ENCODE results near the gene RPSA. TPM values are rescaled to one million over a fixed set of nuclear protein-coding genes. Genes with fewer than 3 reads are reported as not detected.

The RPSA gene
- total and polyA plus RNA-seq, 4 donors = 657 to 1,968 (median 1,258) TPM

GRCh38 chr3:39383045-39383880, 23.3 kb upstream of the RPSA start, which contains the start of gene SLC25A38:
Gene SLC25A38, plus strand, starts transcription at chr3:39383370. Its CDS starts 355 bp downstream, at chr3:39383725.
- H3K9me3 ChIP-seq (ENCODE audit: control insufficient read depth in 4 of 4, insufficient read depth in 3 of 4, low read length in 3 of 4) = no peaks in the 10 kb centered on the region
- H3K27me3 ChIP-seq (ENCODE audit: control insufficient read depth in 3 of 3, insufficient read depth in 3 of 3, low read length in 2 of 3) = no peaks in the 10 kb centered on the region
- peak within 1 kb of the TSS; percentile 86 to 90 for H3K9ac ChIP-seq (ENCODE audit: insufficient read depth in 1 of 2, low read length in 2 of 2)
- peak; percentile 82 to 89 (median 89) for DNase-seq
- peaks cover 0 to 2% (median 0%) of the 10 kb centered on the region in 4 donors for H3K36me3 ChIP-seq (ENCODE audit: control insufficient read depth in 4 of 4, insufficient read depth in 4 of 4, low read length in 4 of 4)
- peak; percentile 9 for TF ChIP-seq CTCF (IDR thresholded peaks at IDR 0.05; ENCODE audit: control extremely low read depth, extremely low read depth)
- 0% methylated on average over 62 of the region's 62 CpGs for WGBS, 2 donors
- H3K4me1 ChIP-seq (ENCODE audit: control insufficient read depth in 5 of 5, insufficient read depth in 5 of 5, low read length in 5 of 5) = peaks cover 0 to 10% (median 0%) of the 10 kb centered on the region in 5 donors
- H3K27ac ChIP-seq (ENCODE audit: low read depth in 1 of 2, low read length in 1 of 2) = peak within 1 kb of the TSS; percentile 94 to 96
- H3K4me3 ChIP-seq = peak within 1 kb of the TSS; percentile 77
- peak; percentile 84 for ATAC-seq (ENCODE audit: insufficient read depth, low FRiP score)

- Histone ChIP-seq H3K9ac (ENCODE audit: insufficient read depth in 1 of 2, low read length in 2 of 2) (peak overlapping the region; percentile 86 to 90), H3K27ac (ENCODE audit: low read depth in 1 of 2, low read length in 1 of 2) (peak overlapping the region; percentile 94 to 96), H3K9me3 (ENCODE audit: control insufficient read depth in 4 of 4, insufficient read depth in 3 of 4, low read length in 3 of 4) (no peaks in the 10 kb centered on the region), H3K27me3 (ENCODE audit: control insufficient read depth in 3 of 3, insufficient read depth in 3 of 3, low read length in 2 of 3) (no peaks in the 10 kb centered on the region), H3K4me1 (ENCODE audit: control insufficient read depth in 5 of 5, insufficient read depth in 5 of 5, low read length in 5 of 5) (peaks cover 0 to 12% (median 0%) of the 10 kb centered on the region in 5 donors), H3K36me3 (ENCODE audit: control insufficient read depth in 4 of 4, insufficient read depth in 4 of 4, low read length in 4 of 4) (peaks cover 0 to 2% (median 0%) of the 10 kb centered on the region in 4 donors), H3K4me3 (peak overlapping the region; percentile 77)
- WGBS, 2 donors = 1% methylated on average over 66 of the region's 66 CpGs
- DNase-seq (peak; percentile 94 to 96 (median 96)), ATAC-seq (ENCODE audit: insufficient read depth, low FRiP score) (peak; percentile 96)
- TF ChIP-seq CTCF (IDR thresholded peaks at IDR 0.05; ENCODE audit: control extremely low read depth, extremely low read depth) = peak; percentile 9
Observed at GRCh38 chr3:39383881-39384664, 22.4 kb upstream of the RPSA start.

GRCh38 chr3:39384665-39385000, 21.9 kb upstream of the RPSA start:
- 64 to 80% methylated on average over 14 of the region's 14 CpGs for WGBS, 2 donors

More at GRCh38 chr3:39384665-39385000, 21.9 kb upstream of the RPSA start:
- H3K9me3 ChIP-seq (ENCODE audit: control insufficient read depth in 4 of 4, insufficient read depth in 3 of 4, low read length in 3 of 4) = no peaks in the 10 kb centered on the region
- H3K4me3 ChIP-seq = no peak overlapping the region
- H3K4me1 ChIP-seq (ENCODE audit: control insufficient read depth in 5 of 5, insufficient read depth in 5 of 5, low read length in 5 of 5) = peaks cover 0 to 12% (median 0%) of the 10 kb centered on the region in 5 donors
- DNase-seq (no peak), ATAC-seq (ENCODE audit: insufficient read depth, low FRiP score) (no peak)
- H3K27ac ChIP-seq (ENCODE audit: low read depth in 1 of 2, low read length in 1 of 2) = peak overlapping the region; percentile 41 to 68
- no peak for TF ChIP-seq CTCF (IDR thresholded peaks at IDR 0.05; ENCODE audit: control extremely low read depth, extremely low read depth)
- H3K9ac ChIP-seq (ENCODE audit: insufficient read depth in 1 of 2, low read length in 2 of 2) = peak overlapping the region in 1 of 2 donors; percentile 86
- no peaks in the 10 kb centered on the region for H3K27me3 ChIP-seq (ENCODE audit: control insufficient read depth in 3 of 3, insufficient read depth in 3 of 3, low read length in 2 of 3)
- H3K36me3 ChIP-seq (ENCODE audit: control insufficient read depth in 4 of 4, insufficient read depth in 4 of 4, low read length in 4 of 4) = peaks cover 0 to 4% (median under 1%) of the 10 kb centered on the region in 4 donors
